ENCODE results near the gene TMEM232. TPM values are rescaled to one million over a fixed set of nuclear protein-coding genes. Genes with fewer than 3 reads are reported as not detected.

TMEM232 gene
- total and polyA plus RNA-seq, 2 donors (not counting 3 experiments of a cell fraction or from before 2014, with no cell fraction given), result 0.17 to 0.38 TPM

DNA sequence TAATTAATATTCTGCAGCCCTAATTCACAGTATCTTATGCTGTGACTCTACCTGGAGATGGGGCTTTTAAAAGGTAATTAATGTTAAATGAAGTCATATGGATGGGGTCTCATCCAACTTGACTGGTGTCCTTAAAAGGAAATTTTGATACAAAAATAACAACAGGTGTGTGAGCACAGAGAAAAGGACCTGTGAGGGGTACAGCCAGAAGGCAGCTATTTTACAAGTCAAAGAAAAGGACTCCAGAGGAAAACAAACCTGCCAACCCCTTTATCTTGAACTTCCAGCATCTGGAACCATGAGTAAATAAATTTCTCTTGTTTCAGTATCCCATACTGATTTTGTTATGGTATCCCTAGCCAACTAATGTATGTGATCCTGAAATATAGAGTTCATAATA lies 250.3 kb downstream of the TMEM232 start:
- no TSS peak for BruUV-seq (replicated peaks)
- Histone ChIP-seq H3K4me2 (ENCODE audit: insufficient read depth, low read length) (no peak overlapping the region), H3K36me3 (ENCODE audit: control insufficient read depth in 2 of 2, extremely low read depth in 1 of 2, insufficient read depth in 2 of 2, low read length in 2 of 2) (no peaks in the 10 kb centered on the region), H3K27ac (ENCODE audit: insufficient read depth, low read depth, low read length) (no peak overlapping the region), H3K4me3 (replicated peaks in 1 of 3; ENCODE audit: insufficient read depth in 1 of 3, low read depth in 1 of 3, low read length in 3 of 3) (no peak overlapping the region), H3K9me1 (replicated peaks; ENCODE audit: control insufficient read depth, extremely low read depth, insufficient read depth, low read length) (no peaks in the 10 kb centered on the region), H3K9ac (replicated peaks; ENCODE audit: extremely low read depth, insufficient read depth, low read length) (no peak overlapping the region), H2AFZ (ENCODE audit: low read depth, low read length) (no peak overlapping the region), H3K79me2 (ENCODE audit: control insufficient read depth, insufficient read depth, low read length) (no peaks in the 10 kb centered on the region), H3K9me3 (replicated peaks; ENCODE audit: control insufficient read depth, insufficient read depth, low read length) (no peaks in the 10 kb centered on the region), H3K4me1 (ENCODE audit: control insufficient read depth, extremely low read depth, insufficient read depth, low read length) (no peaks in the 10 kb centered on the region), H3K27me3 (ENCODE audit: control insufficient read depth in 2 of 2, insufficient read depth in 2 of 2, low read length in 2 of 2) (no peaks in the 10 kb centered on the region), H4K20me1 (replicated peaks; ENCODE audit: control insufficient read depth, extremely low read depth, insufficient read depth, low read length) (no peaks in the 10 kb centered on the region)
- ChIA-PET CTCF (no interaction called here), POLR2A (no interaction called here)
- DNase-seq (ENCODE audit: low read depth, low spot score), result no peak
- TF ChIP-seq GATA2 (IDR thresholded peaks at IDR 0.05; ENCODE audit: insufficient read depth, insufficient read length, low read depth, low read length), result no peak
- TF ChIP-seq FOS (IDR thresholded peaks at IDR 0.05; ENCODE audit: borderline replicate concordance, insufficient read depth, low read length), result no peak
- TF ChIP-seq JUN (IDR thresholded peaks at IDR 0.05; ENCODE audit: borderline replicate concordance, insufficient read depth, insufficient read length, low read depth), result no peak
- TF ChIP-seq MAX (IDR thresholded peaks at IDR 0.05; ENCODE audit: insufficient read depth, insufficient read length), result no peak
- no peak for TF ChIP-seq POLR2AphosphoS5 (IDR thresholded peaks at IDR 0.05; ENCODE audit: insufficient read depth, low read depth, low read length)
- TF ChIP-seq MYC (IDR thresholded peaks at IDR 0.05; ENCODE audit: low read depth, low read length), result no peak
- no peak for TF ChIP-seq POLR2A (IDR thresholded peaks at IDR 0.05; ENCODE audit: low read depth, low read length)
- no peak for TF ChIP-seq CTCF (IDR thresholded peaks at IDR 0.05; ENCODE audit: extremely low read depth in 1 of 2, insufficient read depth in 1 of 2, low read depth in 1 of 2, low read length in 2 of 2)
- no peak for TF ChIP-seq EZH2 (IDR thresholded peaks at IDR 0.05; ENCODE audit: borderline replicate concordance, low read depth, low read length, severe bottlenecking)
- FAIRE-seq, result no peak
- intact Hi-C loops (cut with micrococcal nuclease) (no loop called here), dilution Hi-C loops (cut with MboI; ENCODE audit: extremely low pct_ligation_motif_present, low sequenced_read_pairs) (no loop called here)
